ENCODE results near the gene PACRG. TPM values are rescaled to one million over a fixed set of nuclear protein-coding genes. Genes with fewer than 3 reads are reported as not detected.

The PACRG gene
- total and polyA plus RNA-seq, 2 donors (not counting 3 experiments of a cell fraction or from before 2014, with no cell fraction given) = 0.08 TPM; not detected in 1

GRCh38 chr6:162951164-162951743 lies 223.5 kb downstream of the PACRG start:
- ChIA-PET CTCF (no interaction called here), POLR2A (no interaction called here)
- DNase-seq (ENCODE audit: low read depth, low spot score) (no peak), FAIRE-seq (no peak)
- Histone ChIP-seq H3K27me3 (ENCODE audit: control insufficient read depth in 2 of 2, insufficient read depth in 2 of 2, low read length in 2 of 2) (no peaks in the 10 kb centered on the region), H3K79me2 (ENCODE audit: control insufficient read depth, insufficient read depth, low read length) (no peaks in the 10 kb centered on the region), H3K9ac (replicated peaks; ENCODE audit: extremely low read depth, insufficient read depth, low read length) (no peak overlapping the region), H2AFZ (ENCODE audit: low read depth, low read length) (no peak overlapping the region), H3K4me1 (ENCODE audit: control insufficient read depth, extremely low read depth, insufficient read depth, low read length) (no peaks in the 10 kb centered on the region), H3K36me3 (ENCODE audit: control insufficient read depth in 2 of 2, extremely low read depth in 1 of 2, insufficient read depth in 2 of 2, low read length in 2 of 2) (no peaks in the 10 kb centered on the region), H3K4me2 (ENCODE audit: insufficient read depth, low read length) (no peak overlapping the region), H3K9me1 (replicated peaks; ENCODE audit: control insufficient read depth, extremely low read depth, insufficient read depth, low read length) (no peaks in the 10 kb centered on the region), H3K4me3 (replicated peaks in 1 of 3; ENCODE audit: insufficient read depth in 1 of 3, low read depth in 1 of 3, low read length in 3 of 3) (no peak overlapping the region), H3K9me3 (replicated peaks; ENCODE audit: control insufficient read depth, insufficient read depth, low read length) (no peaks in the 10 kb centered on the region), H4K20me1 (replicated peaks; ENCODE audit: control insufficient read depth, extremely low read depth, insufficient read depth, low read length) (no peaks in the 10 kb centered on the region), H3K27ac (ENCODE audit: insufficient read depth, low read depth, low read length) (no peak overlapping the region)
- dilution Hi-C loops (cut with MboI; ENCODE audit: extremely low pct_ligation_motif_present, low sequenced_read_pairs) (no loop called here), intact Hi-C loops (cut with micrococcal nuclease) (no loop called here)
- TF ChIP-seq MYC (IDR thresholded peaks at IDR 0.05; ENCODE audit: low read depth, low read length) (no peak), MAX (IDR thresholded peaks at IDR 0.05; ENCODE audit: insufficient read depth, insufficient read length) (no peak), POLR2AphosphoS5 (IDR thresholded peaks at IDR 0.05; ENCODE audit: insufficient read depth, low read depth, low read length) (no peak), CTCF (IDR thresholded peaks at IDR 0.05; ENCODE audit: extremely low read depth in 1 of 2, insufficient read depth in 1 of 2, low read depth in 1 of 2, low read length in 2 of 2) (no peak), JUN (IDR thresholded peaks at IDR 0.05; ENCODE audit: borderline replicate concordance, insufficient read depth, insufficient read length, low read depth) (no peak), GATA2 (IDR thresholded peaks at IDR 0.05; ENCODE audit: insufficient read depth, insufficient read length, low read depth, low read length) (no peak), EZH2 (IDR thresholded peaks at IDR 0.05; ENCODE audit: borderline replicate concordance, low read depth, low read length, severe bottlenecking) (no peak)
- BruUV-seq (replicated peaks) = no TSS peak
